H1 (cell line): ENCODE results near the gene EIPR1. TPM values are rescaled to one million over a fixed set of nuclear protein-coding genes. Genes with fewer than 3 reads are reported as not detected.

ENCODE experiments used
- GTF2F1 ChIP-seq: IDR thresholded peaks from 2 replicates; pipeline ENCODE4 v1.6.1; 2012; ENCODE audit warnings: low read depth, low read length, improper control_type of control experiment, borderline replicate concordance
- polyA plus RNA-seq, 7 experiments: library from polyadenylated mRNA; depleted of rRNA in 3 of 7; stranded (reverse) in 5 of 7; unstranded in 2 of 7; fragments of >200 nt in 5 of 7; fragments of 200-250 nt in 2 of 7; gene quantifications; 1 replicate in 5 of 7; 2 replicates in 1 of 7; 4 replicates in 1 of 7; pipeline versions ENCODE4 v1.2.1 to v1.2.3, GENCODE V29; 2011 to 2013; ENCODE audit warnings: missing spikeins in 2 of 7, mixed read lengths in 2 of 7
- total RNA-seq: library from RNA; stranded (reverse); fragmentation: NEBNext Ultra II Directional; extraction: Animal tissue kit (Norgen Biotek cat#: 25700); gene quantifications from 2 replicates; pipeline ENCODE4 v1.2.1, GENCODE V29; 2021

EIPR1 gene
- total and polyA plus RNA-seq, 2 of the 8 experiments (the other 6 are each of a cell fraction or from before 2014, with no cell fraction given): 26.3 to 56.4 TPM

- no peak for TF ChIP-seq GTF2F1
Measured at GRCh38 chr2:3426615-3427014, 49.0 kb upstream of the EIPR1 start (continued).
